ENCODE data around the gene GPHN. TPM values are rescaled to one million over a fixed set of nuclear protein-coding genes. Genes with fewer than 3 reads are reported as not detected.
"Not testable (repeated sequence)": the region's sequence is repeated elsewhere in the genome, so short reads cannot be mapped to it uniquely, and the experiment has no call there.

The GPHN gene
- total RNA-seq, 1 donor from 2014 or later = 17.4 TPM

DNA sequence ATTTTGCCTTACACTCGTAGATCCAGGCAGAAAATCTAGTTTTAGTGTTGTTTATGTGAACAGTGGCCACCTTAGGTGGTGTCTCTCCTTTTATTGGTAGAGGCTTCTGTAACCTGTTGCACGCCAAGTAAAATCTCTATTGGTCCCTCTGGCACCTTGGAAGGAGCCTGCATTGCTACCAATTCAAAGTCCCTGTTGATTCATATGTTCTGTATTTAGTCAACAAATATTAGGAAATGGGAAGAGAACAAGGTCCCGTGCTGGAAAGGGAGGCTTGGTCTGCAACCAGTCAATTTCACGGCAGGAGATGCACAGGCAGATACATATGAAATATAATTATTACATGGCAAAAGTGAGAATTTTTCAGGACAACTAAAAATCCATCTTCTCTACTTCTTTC, 6.4 kb upstream of the GPHN start:
- intact Hi-C loops (cut with micrococcal nuclease) = loop anchor here (10.0 kb wide), 1 partner anchor 243 kb away; no protein-coding TSS in a partner anchor

DNA sequence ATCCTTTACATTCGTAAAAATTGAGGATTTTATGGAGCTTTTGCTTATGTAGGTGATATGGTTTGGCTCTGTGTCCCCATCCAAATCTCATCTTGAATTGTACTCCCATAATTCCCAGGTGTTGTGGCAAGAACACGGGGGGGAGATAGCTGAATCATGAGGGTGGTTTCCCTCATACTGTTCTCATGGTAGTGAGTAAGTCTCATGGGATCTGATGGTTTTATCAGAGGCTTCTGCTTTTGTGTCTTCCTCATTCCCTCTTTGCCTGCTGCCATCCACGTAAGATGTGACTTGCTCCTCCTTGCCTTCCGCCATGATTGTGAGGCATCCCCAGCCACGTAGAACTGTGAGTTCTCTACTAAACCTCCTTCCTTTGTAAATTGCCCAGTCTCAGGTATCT, 5.1 kb upstream of the GPHN start:
- intact Hi-C loops (cut with micrococcal nuclease) = loop anchor here (10.0 kb wide), 1 partner anchor 242 kb away; no protein-coding TSS in a partner anchor

DNA sequence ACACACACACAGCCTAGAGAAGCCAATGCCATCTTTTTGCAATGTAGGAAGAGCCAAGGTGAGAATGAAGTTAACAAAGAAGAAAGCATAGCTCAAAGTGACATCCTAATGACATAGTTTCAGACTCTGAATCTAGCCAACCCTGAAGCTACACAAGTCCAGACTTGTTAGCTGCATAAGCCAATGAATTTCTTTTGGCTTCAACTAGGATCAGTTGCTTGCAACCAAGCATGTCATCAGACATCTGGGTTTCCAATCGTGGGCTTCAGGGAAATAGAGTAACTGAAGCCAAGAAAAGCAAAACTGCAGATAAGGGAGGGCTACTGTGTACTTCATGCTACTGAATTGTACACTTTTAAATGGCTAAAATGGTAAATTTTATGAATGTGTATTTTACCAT, 4.4 kb upstream of the GPHN start:
- intact Hi-C loops (cut with micrococcal nuclease) = loop anchor here (10.0 kb wide), 1 partner anchor 241 kb away; no protein-coding TSS in a partner anchor

DNA sequence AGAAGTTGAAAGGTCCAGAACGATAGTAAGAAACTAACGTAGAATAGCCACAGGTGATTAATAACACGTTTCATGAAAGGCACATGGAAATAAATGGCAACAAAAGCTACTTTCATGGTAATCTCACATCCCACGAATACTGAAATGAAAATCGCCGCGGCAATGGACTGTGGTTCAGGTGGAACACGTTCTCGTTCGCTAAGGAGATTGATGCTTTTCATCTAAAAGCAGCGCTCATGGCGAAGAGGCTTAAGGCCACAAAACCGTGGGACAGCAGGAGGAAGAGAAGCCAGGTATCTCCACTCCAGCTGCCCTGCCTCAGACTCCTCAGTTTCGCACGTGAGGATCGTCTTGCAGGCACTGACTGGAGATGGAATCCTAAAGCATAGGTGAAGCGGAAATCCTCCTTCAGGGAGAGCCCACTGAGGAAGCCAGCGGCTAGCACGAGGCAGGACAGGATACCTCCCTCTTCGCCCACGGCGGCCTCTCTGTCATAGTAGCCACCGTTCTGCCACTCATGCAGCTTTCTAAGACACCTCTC, 696 bp upstream of the GPHN start:
- intact Hi-C loops (cut with micrococcal nuclease) = loop anchor here (10.0 kb wide), 1 partner anchor 238 kb away; no protein-coding TSS in a partner anchor

DNA sequence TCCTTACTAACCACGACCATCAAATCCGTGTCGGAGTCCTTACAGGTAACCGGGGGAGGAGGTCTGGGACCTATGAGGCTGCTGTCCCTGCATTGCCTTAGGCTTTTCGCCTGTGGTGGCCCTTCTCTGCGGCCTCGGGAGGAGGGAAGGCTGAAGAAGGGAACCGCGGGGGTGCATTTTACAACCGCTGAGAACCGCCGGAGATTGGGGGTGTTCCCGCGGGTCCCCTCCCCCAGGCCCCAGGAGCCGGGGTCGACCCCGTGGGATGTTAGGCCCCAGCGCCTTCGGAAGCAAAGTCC, 549 bp downstream of the GPHN start:
- intact Hi-C loops (cut with micrococcal nuclease) = loop anchor here (1.0 to 10.0 kb wide), 4 partner anchors 13 to 1406 kb away; partner anchors contain the start of genes MAX and PALS1

DNA sequence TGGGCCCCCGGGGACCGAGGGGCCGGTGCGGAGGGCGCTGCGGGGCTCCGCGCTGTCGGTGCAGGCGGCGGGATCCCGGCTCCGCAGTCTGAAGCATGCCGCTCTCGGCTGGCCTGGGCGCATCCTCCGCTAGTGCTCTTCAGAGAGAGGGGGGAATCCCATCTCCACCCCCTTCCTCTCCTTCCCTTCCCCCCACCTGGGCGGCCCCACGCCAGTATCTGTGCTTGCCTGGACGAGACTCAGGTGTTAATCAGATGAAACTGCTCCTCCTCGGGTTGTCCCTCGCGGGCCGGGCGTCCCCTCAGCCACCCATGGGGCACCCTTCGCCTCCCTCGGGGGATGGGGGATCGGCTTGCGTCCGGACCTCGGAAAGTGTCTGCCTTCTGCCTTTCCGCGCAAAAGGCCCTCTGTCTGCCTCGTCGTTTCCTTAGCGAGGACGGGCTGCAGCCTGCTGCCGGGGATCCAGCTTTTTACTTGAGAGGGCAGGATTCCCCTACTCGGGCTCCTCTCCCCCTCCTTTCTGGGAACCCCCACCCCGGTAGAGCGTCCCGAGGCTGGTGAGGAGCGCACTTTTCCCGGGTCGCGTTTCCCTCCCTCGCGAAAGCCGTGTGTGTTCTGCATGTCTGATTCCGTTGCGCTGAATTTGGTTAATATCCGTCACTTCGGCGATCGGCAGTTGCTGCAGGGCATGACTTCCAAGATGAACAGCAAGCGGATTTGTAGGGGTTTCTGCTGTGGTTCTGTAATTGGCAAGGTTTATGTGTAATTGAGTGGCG, 1.1 kb downstream of the GPHN start:
- intact Hi-C loops (cut with micrococcal nuclease) = loop anchor here (1.0 to 10.0 kb wide), 5 partner anchors 14 to 1406 kb away; partner anchors contain the start of genes EIF2S1, MAX and PALS1

DNA sequence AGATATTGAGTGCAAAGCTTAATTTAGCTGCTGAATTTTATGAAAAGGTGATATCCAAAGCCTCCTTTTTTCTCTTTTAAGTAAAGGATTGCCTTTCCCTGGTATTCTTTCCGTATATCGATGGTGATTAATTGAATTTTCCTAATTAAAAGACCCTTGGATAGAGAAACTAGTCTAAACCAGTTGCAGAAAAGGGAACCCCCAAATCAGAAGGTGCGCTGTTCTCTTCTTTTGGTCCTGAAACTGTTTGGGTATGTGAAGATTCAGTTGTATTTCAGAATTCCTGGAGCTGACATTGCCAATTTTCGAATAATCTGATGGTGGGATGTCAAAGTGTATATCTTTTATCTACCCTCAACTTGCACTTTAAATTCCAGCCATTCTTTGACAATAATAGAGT, 1.9 kb downstream of the GPHN start:
- intact Hi-C loops (cut with micrococcal nuclease) = loop anchor here (1.0 to 10.0 kb wide), 3 partner anchors 235 to 1407 kb away; partner anchors contain the start of genes EIF2S1 and MAX

DNA sequence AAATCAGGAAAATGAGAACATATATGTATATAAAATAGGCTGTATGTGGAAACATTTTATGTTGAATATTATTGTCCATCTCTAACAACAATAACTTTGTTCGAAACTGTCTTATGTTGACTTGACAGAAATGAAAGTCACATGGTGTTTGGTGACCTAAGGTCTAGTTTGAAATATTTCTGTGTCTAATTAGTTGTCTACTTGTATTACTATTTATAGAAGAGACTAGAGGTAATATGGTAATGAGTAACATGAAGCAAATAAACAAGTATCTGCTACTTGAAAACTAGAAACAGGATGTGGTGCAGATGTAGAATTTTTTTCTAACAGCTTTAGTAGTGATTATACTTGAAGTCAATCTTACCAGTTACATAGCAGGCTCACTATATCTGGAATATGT, 3.9 kb downstream of the GPHN start:
- intact Hi-C loops (cut with micrococcal nuclease) = no loop called here

DNA sequence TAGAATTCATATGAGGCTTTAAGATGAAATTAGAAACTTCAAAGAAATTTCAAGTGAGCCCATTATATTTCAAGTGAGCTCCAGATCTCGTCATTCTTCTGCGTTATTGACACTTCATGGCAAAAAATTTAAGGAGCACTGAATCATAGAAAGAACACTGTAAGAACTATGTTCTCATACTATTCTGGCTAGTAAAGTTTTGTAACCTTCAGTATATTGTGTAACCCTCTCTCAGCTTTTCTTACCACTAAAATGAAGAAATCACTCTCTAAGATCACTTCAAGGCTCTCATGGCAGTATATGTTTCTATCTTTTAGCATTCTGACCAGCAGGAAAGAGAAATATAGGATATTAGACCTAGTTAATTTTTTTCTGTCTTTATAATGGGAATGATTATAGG, 6.3 kb downstream of the GPHN start:
- intact Hi-C loops (cut with micrococcal nuclease) = no loop called here

DNA sequence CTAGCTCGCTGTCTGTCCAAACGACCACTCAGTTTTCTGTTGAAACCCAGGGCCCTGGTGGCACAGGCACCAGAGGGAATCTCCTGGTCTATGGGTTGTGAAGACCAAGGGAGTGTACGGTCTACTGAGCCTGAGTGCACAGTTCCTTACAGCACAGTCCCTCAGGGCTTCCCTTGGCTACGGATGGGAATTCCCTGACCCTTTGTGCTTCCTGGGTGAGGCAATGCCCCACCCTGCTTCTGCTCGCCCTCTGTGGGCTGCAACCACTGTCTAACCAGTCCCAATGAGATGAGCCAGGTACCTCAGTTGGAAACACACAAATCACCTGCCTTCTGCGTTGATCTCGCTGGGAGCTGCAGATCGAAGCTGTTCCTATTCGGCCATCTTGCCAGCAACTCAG, 22.6 kb downstream of the GPHN start:
- intact Hi-C loops (cut with micrococcal nuclease) = no loop called here

DNA sequence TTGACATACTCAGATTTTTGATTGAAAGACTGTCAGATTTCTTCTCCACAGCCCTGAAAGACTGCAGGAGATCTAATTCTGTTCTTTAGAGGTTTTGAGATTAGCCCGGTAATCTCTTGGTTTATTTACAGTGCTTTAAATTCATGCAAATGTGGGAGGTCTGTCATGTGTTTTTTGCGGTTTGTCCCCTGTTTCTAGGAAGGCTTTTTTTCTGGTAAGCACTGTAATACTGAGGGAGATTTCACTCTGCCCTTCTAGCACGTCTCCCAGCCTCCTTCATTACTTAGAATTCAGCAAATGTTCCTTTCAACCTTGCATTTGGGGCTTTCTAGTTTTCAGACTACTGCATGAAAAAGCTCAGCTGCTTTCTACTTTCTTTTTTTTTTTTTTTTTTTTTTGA, 31.1 kb downstream of the GPHN start:
- intact Hi-C loops (cut with micrococcal nuclease) = no loop called here

DNA sequence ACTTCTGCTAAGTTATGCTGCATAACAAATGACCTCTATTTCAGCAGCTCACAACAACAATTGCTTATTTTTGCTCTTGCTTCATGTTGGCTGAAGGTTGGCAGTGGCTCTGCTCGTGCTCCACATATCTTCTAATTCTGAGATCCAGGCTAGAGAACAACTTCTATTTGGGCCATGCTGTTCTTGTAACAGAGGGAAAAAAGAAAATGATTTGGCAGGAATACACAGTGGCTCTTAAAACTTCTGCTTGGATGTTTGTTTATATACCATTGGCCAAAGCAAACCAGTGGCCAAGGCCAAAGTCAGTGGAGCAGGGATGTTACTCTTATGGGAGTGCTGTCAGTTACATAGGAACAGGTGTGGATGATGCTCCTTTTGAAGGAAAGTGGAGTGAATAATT, 32.1 kb downstream of the GPHN start:
- intact Hi-C loops (cut with micrococcal nuclease) = no loop called here

DNA sequence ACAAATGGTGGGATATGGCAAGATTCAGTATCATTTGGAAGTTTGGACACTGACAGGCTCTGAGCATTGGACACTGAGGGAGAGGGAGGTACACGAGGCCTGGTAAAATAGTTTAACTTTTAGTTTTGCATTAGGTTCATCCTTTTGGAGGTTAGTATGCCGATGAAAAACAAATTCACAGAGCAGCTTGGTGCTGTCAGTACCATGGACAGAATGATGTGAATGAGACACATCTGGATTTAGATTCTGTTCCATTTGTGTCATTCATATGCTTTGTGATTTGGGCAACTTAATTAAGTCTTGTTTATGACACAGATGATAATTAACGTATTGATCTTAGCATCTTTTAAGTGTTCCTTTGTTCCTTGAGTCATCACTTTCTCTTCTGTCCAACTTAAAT, 33.7 kb downstream of the GPHN start:
- intact Hi-C loops (cut with micrococcal nuclease) = no loop called here

DNA sequence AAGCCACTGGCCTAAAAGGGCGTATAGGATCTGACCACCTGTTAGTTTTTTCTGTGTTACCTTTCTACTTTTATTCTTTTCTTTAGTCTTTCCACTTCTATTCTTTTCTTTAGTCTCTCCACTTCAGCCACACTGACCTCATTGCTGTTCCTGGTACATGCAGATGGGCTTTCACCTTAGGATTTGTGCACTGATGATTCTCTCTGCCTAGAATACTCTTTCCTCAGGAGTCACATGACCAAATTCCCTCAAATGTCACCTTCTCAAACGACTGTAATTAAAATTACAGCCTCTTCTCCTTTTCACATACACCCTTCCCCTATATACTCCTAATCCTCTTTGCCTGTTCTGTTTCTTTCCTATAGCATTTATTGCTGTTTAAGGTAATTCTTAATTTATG, 36.0 kb downstream of the GPHN start:
- intact Hi-C loops (cut with micrococcal nuclease) = no loop called here

DNA sequence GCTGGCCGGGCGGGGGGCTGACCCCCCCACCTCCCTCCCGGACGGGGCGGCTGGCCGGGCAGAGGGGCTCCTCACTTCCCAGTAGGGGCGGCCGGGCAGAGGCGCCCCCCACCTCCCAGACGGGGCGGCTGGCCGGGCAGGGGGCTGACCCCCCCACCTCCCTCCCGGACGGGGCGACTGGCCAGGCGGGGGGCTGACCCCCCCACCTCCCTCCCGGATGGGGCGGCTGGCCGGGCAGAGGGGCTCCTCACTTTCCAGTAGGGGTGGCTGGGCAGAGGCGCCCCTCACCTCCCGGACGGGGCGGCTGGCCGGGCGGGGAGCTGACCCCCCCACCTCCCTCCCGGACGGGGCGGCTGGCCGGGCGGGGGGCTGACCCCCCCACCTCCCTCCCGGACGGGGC, 37.2 kb downstream of the GPHN start:
- intact Hi-C loops (cut with micrococcal nuclease) = not testable (repeated sequence)

DNA sequence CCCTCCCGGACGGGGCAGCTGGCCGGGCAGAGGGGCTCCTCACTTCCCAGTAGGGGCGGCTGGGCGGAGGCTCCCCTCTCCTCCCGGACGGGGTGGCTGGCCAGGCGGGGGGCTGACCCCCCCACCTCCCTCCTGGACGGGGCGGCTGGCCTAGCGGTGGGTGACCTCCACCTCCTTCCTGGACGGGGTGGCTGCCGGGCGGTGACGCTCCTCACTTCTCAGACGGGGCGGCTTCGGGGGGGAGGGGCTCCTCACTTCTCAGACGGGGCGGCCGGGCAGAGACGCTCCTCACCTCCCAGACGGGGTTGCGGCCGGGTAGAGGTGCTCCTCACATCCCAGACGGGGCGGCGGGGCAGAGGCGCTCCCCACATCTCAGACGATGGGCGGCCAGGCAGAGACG, 37.8 kb downstream of the GPHN start:
- intact Hi-C loops (cut with micrococcal nuclease) = not testable (repeated sequence)

DNA sequence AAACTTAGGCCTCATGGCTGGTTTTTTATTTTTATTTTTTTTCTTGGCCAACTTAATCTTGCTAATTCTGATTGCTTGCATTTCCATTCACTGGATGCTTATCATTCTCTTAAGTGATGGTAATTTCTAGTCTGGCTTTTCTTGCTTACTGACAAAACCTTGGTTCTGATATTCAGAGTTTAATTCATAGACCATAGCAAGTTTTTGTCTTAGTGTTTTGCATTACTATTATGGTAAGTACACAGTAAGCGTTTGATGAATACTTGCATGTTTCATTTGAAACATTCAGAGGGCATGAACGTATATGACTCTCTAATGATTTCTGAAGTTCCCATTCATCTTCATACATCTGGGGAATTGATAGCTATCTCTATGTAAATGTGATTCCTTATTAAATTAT, 55.8 kb downstream of the GPHN start:
- intact Hi-C loops (cut with micrococcal nuclease) = no loop called here

DNA sequence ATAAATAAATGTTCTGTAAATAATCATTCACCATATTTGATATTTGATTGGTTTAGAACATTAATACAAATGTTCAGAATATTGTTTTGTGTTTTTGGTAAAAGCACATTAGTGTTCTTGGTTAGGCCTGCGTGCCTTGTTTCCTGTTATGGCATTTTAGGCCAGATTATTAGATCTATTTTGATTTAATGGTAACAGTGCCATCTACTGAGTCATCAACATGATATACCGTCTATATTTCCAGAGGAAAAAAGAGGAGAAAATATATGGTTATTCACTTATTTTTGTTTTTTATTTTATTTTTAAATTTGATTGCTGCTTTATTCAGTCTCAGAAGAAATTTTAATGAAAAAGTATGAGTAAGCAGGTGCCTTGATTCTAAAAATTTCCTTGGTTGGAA, 60.3 kb downstream of the GPHN start:
- intact Hi-C loops (cut with micrococcal nuclease) = no loop called here

DNA sequence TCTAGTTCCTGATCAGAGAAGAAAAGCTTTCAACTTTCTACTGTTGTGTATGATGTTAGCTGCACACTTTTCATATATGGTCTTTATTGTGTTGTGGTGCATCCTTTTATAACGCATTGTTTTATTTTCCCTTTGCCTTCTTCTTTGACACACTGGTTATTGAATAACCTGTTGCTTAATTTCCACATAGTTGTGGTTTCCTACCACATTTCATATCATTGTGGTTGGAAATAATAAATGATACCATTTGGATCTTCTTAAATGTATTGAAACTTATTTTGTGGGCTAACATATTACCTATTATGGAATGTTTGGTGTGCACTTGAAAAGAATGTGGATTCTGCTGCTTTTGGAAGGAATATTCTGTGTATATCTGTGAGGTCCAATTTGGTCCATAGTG, 64.9 kb downstream of the GPHN start:
- intact Hi-C loops (cut with micrococcal nuclease) = no loop called here

DNA sequence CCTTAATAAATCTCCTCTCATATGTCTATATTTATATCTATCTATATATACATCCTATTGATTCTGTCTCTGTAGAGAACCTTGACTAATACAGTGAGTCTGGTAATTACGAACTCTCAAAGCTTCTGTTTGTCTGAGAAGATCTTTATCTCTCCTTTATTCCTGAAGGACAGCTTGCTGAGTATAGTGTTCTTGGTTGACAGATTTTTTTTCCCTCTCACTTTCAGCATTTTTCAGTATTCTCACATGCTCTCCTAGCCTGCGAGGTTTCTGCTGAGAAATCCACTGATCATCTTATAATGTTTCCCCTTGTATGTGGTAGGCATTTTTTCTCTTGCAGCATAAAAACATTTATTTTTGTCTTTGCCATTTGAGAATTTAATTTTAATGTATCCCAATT, 67.1 kb downstream of the GPHN start:
- intact Hi-C loops (cut with micrococcal nuclease) = no loop called here

DNA sequence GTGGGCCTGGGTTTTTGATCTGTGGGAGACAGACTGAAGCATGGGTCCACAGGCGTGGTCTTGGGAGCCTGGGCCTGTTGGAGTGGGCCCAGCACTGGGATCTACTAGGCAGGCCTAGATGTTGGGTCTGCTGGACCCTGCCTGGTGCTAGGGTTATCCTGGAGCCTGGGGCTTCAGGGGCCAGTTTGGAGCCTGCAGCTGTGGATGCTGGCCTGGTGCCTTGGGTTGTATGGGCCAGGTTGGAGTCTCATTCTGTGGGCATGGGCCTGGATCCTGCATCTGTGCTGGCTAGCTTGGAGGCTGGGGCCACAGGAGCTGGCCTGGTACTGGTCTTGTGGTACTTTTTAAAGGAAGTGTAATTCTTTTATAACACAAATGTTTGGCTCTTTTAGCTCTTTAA, 68.0 kb downstream of the GPHN start:
- intact Hi-C loops (cut with micrococcal nuclease) = no loop called here

DNA sequence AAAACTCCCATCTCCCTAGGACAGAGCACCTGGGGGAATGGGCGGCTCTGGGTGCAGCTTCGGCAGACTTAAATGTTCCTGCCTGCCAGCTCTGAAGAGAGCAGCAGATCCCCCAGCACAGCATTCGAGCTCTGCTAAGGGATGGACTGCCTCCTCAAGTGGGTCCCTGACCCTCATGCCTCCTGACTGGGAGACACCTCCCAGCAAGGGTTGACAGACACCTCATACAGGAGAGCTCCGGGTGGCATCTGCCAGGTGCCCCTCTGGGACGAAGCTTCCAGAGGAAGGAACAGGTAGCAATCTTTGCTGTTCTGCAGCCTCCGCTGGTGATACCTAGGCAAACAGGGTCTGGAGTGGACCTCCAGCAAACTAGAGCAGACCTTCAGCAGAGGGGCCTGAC, 79.8 kb downstream of the GPHN start:
- intact Hi-C loops (cut with micrococcal nuclease) = not testable (repeated sequence)

DNA sequence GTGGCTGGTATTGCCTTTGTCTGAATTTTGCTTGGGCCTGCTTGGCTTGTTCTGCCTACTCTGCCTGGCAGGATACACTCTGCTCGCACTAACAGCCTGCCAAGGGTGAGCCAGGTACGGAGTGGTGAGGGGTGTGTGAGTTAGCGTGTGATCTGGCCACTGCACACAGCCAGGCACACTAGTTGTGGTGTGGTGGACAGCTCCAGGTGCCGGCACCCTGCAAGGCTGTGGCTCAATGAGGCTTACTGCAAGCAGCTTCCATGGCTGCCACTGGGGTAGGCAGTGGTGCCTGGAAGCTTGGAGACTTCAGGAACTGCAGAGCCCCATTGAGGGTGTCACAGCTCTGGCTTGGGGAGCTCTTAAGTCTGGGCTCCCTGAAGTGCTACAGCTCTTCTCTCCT, 87.4 kb downstream of the GPHN start:
- intact Hi-C loops (cut with micrococcal nuclease) = no loop called here
